HG03432 (cell line): ENCODE measurements around the gene VWA2.

ENCODE experiments used
- ATAC-seq: cut with Tn5 transposase; IDR thresholded peaks from one replicate; pipeline ENCODE4 v1.9.1; 2021; ENCODE audit warnings: mild to moderate bottlenecking, moderate library complexity; ENCODE audit not compliant: unreplicated experiment

The VWA2 gene

GRCh38 chr10:114245121-114245791, 6.2 kb downstream of the VWA2 start:
- no peak for ATAC-seq

- ATAC-seq: no peak
These were observed 7.7 kb downstream of the VWA2 start for GRCh38 chr10:114246679-114247305.

- no peak for ATAC-seq
These were observed 11.2 kb downstream of the VWA2 start for GRCh38 chr10:114250236-114250635.

GRCh38 chr10:114250716-114251115, 11.7 kb downstream of the VWA2 start:
- ATAC-seq: no peak

- no peak for ATAC-seq
These were observed 13.0 kb downstream of the VWA2 start for GRCh38 chr10:114252092-114252491.

- ATAC-seq: no peak
These were observed 13.8 kb downstream of the VWA2 start for GRCh38 chr10:114252883-114253282.

GRCh38 chr10:114255227-114255626, 16.2 kb downstream of the VWA2 start:
- ATAC-seq: no peak

GRCh38 chr10:114256008-114256765, 17.1 kb downstream of the VWA2 start:
- no peak for ATAC-seq

- no peak for ATAC-seq
These were observed 17.8 kb downstream of the VWA2 start for GRCh38 chr10:114256822-114257221.

- ATAC-seq: no peak
These were observed 18.4 kb downstream of the VWA2 start for GRCh38 chr10:114257498-114257897.

GRCh38 chr10:114258274-114258840, 19.3 kb downstream of the VWA2 start:
- ATAC-seq: no peak

- no peak for ATAC-seq
These were observed 20.8 kb downstream of the VWA2 start for GRCh38 chr10:114259824-114260223.

- no peak for ATAC-seq
These were observed 21.3 kb downstream of the VWA2 start for GRCh38 chr10:114260366-114260765.

- peak; percentile 68 for ATAC-seq
These were observed 22.0 kb downstream of the VWA2 start for GRCh38 chr10:114261076-114261475.

- ATAC-seq: no peak
These were observed 23.4 kb downstream of the VWA2 start for GRCh38 chr10:114262496-114262895.

- ATAC-seq: no peak
These were observed 26.5 kb downstream of the VWA2 start for GRCh38 chr10:114265392-114266053.

- ATAC-seq: no peak
These were observed 27.5 kb downstream of the VWA2 start for GRCh38 chr10:114266521-114266920.

GRCh38 chr10:114271075-114271778, 32.2 kb downstream of the VWA2 start:
- no peak for ATAC-seq

GRCh38 chr10:114271779-114272167, 32.7 kb downstream of the VWA2 start:
- ATAC-seq: no peak

- no peak for ATAC-seq
These were observed 33.6 kb downstream of the VWA2 start for GRCh38 chr10:114272696-114273095.

GRCh38 chr10:114273910-114274309, 34.9 kb downstream of the VWA2 start:
- no peak for ATAC-seq
